Measurements from ENCODE around the gene APBA2.

APBA2 gene

DNA sequence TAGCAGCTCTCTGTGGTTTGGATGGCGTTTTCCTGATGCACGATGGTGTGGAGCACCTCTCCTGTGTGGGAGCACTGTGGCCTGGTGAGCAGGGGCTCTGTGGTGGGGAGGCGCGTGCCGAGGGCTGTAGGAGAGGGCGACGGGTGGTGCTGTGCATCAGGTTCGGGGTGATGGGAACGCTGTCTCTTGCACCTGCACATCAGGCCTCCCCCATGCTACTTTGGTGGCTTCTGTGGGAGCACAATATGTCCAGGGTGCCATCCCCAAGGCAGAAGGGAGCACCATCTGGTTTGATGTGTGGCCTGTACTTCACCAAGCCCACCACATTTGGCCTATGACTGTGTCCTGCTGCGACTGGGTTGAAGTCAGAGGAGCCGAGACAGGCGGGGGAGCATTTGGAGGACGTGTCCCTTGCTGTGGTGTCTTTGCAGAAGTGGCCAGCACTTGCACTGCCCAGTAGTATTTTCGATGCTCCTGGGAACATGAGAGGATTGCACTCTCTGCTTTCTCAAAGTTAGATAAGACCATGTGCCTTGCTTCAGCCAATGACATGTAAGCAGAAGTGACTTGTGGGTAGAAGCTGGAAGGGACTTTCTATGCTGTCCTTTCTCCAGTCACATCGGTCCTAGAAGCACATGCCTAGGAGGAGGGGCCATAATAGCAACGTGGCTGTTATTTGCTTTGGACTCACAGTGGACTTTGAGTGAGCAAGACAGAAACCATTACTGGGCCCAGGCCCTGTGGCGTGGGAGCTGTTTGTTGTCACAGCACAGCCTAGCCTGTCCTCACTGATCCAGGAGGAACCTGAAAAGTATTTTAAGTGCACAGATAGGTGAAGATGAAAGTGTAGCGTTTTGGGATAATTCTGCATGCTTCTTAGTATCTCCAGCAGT is 72.1 kb downstream of the APBA2 start:
- Histone ChIP-seq H3K27me3 (ENCODE audit: low read depth, low read length) (no peaks in the 10 kb centered on the region), H3K9me3 (ENCODE audit: insufficient read depth, low read length) (no peaks in the 10 kb centered on the region), H3K4me1 (ENCODE audit: low read length) (peaks cover 34% of the 10 kb centered on the region), H4K20me1 (ENCODE audit: insufficient read depth, low read length) (no peaks in the 10 kb centered on the region), H3K4me2 (ENCODE audit: low read length) (no peak overlapping the region), H3K9ac (ENCODE audit: low read length) (no peak overlapping the region), H3K36me3 (replicated peaks; ENCODE audit: low read depth, low read length) (no peaks in the 10 kb centered on the region), H3K4me3 (ENCODE audit: low read length) (no peak overlapping the region), H3K27ac (ENCODE audit: low read length) (no peak overlapping the region), H3K79me2 (ENCODE audit: low read length) (no peaks in the 10 kb centered on the region), H2AFZ (ENCODE audit: low read depth, low read length) (no peak overlapping the region)
- TF ChIP-seq, protein P1, sequence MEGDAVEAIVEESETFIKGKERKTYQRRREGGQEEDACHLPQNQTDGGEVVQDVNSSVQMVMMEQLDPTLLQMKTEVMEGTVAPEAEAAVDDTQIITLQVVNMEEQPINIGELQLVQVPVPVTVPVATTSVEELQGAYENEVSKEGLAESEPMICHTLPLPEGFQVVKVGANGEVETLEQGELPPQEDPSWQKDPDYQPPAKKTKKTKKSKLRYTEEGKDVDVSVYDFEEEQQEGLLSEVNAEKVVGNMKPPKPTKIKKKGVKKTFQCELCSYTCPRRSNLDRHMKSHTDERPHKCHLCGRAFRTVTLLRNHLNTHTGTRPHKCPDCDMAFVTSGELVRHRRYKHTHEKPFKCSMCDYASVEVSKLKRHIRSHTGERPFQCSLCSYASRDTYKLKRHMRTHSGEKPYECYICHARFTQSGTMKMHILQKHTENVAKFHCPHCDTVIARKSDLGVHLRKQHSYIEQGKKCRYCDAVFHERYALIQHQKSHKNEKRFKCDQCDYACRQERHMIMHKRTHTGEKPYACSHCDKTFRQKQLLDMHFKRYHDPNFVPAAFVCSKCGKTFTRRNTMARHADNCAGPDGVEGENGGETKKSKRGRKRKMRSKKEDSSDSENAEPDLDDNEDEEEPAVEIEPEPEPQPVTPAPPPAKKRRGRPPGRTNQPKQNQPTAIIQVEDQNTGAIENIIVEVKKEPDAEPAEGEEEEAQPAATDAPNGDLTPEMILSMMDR (IDR thresholded peaks at IDR 0.05; ENCODE audit: low read depth, low read length): no peak
- TF ChIP-seq EZH2phosphoT487 (IDR thresholded peaks at IDR 0.05; ENCODE audit: low read depth): no peak

- no peak overlapping the region for H3K9ac ChIP-seq (ENCODE audit: low read length)
Observed at GRCh38 chr15:28959326-28959725, 73.6 kb downstream of the APBA2 start.

DNA sequence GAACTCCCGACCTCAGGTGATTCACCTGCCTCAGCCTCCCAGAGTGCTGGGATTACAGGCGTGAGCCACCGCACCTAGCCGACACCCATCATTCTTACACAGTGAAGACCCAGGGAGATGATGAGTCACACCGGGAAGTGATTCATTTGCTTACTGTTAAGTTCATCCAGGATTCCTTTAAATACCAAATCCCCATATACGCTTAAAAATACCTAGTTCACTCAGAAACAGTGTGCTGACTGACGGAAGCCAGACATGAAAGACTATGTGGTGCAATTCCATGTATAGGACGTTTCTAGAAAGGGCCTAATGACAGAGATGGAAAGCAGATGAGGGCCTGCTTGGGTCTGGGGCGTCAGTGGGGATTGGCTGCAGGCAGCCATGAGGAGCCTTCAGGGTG is 75.2 kb downstream of the APBA2 start:
- H4K20me1 ChIP-seq (ENCODE audit: insufficient read depth, low read length): no peaks in the 10 kb centered on the region
- H3K36me3 ChIP-seq (replicated peaks; ENCODE audit: low read depth, low read length): no peaks in the 10 kb centered on the region
- H3K4me2 ChIP-seq (ENCODE audit: low read length): no peak overlapping the region
- no peak overlapping the region for H3K9ac ChIP-seq (ENCODE audit: low read length)
- no peaks in the 10 kb centered on the region for H3K79me2 ChIP-seq (ENCODE audit: low read length)
- no peaks in the 10 kb centered on the region for H3K27me3 ChIP-seq (ENCODE audit: low read depth, low read length)
- TF ChIP-seq, protein P1 (IDR thresholded peaks at IDR 0.05; ENCODE audit: low read depth, low read length): no peak
- TF ChIP-seq EZH2phosphoT487 (IDR thresholded peaks at IDR 0.05; ENCODE audit: low read depth): no peak
- H3K27ac ChIP-seq (ENCODE audit: low read length): no peak overlapping the region
- H3K4me3 ChIP-seq (ENCODE audit: low read length): no peak overlapping the region
- H3K9me3 ChIP-seq (ENCODE audit: insufficient read depth, low read length): no peaks in the 10 kb centered on the region
- H3K4me1 ChIP-seq (ENCODE audit: low read length): peaks cover 41% of the 10 kb centered on the region
- H2AFZ ChIP-seq (ENCODE audit: low read depth, low read length): no peak overlapping the region

More at GRCh38 chr15:28959326-28959725, 73.6 kb downstream of the APBA2 start:
- Histone ChIP-seq H3K27ac (ENCODE audit: low read length) (no peak overlapping the region), H2AFZ (ENCODE audit: low read depth, low read length) (no peak overlapping the region), H4K20me1 (ENCODE audit: insufficient read depth, low read length) (no peaks in the 10 kb centered on the region), H3K9me3 (ENCODE audit: insufficient read depth, low read length) (no peaks in the 10 kb centered on the region), H3K4me2 (ENCODE audit: low read length) (no peak overlapping the region), H3K36me3 (replicated peaks; ENCODE audit: low read depth, low read length) (no peaks in the 10 kb centered on the region), H3K27me3 (ENCODE audit: low read depth, low read length) (no peaks in the 10 kb centered on the region), H3K4me3 (ENCODE audit: low read length) (no peak overlapping the region), H3K4me1 (ENCODE audit: low read length) (peaks cover 48% of the 10 kb centered on the region), H3K79me2 (ENCODE audit: low read length) (no peaks in the 10 kb centered on the region)
- TF ChIP-seq, protein P1 (IDR thresholded peaks at IDR 0.05; ENCODE audit: low read depth, low read length): no peak
- TF ChIP-seq EZH2phosphoT487 (IDR thresholded peaks at IDR 0.05; ENCODE audit: low read depth): no peak

DNA sequence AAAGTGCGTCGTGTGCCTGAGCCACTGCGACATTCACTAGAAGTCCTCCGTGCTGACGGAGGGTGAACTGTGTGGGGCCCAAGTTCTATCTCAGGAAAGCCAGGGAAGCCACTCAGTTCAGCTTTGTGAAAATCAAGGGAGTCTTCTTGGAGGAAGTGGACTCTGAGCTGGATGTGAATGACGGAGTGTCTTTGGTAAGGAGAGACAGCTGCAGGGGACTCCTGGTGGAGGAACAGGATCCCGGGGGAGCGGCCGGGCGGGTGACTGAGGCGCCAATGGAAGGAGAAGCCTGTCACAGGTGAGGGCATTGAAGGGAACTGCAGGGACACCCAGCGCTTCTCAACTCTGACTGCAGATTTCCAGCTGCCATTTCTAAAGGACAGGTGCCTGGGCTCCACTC is 75.6 kb downstream of the APBA2 start:
- no peak overlapping the region for H3K4me2 ChIP-seq (ENCODE audit: low read length)
- H3K4me1 ChIP-seq (ENCODE audit: low read length): peaks cover 44% of the 10 kb centered on the region
- TF ChIP-seq, protein P1 (IDR thresholded peaks at IDR 0.05; ENCODE audit: low read depth, low read length): no peak
- TF ChIP-seq EZH2phosphoT487 (IDR thresholded peaks at IDR 0.05; ENCODE audit: low read depth): no peak
- no peak overlapping the region for H3K27ac ChIP-seq (ENCODE audit: low read length)
- H3K79me2 ChIP-seq (ENCODE audit: low read length): no peaks in the 10 kb centered on the region
- H3K36me3 ChIP-seq (replicated peaks; ENCODE audit: low read depth, low read length): no peaks in the 10 kb centered on the region
- H3K9ac ChIP-seq (ENCODE audit: low read length): no peak overlapping the region
- no peak overlapping the region for H3K4me3 ChIP-seq (ENCODE audit: low read length)
- H4K20me1 ChIP-seq (ENCODE audit: insufficient read depth, low read length): no peaks in the 10 kb centered on the region
- H3K27me3 ChIP-seq (ENCODE audit: low read depth, low read length): no peaks in the 10 kb centered on the region
- no peaks in the 10 kb centered on the region for H3K9me3 ChIP-seq (ENCODE audit: insufficient read depth, low read length)
- H2AFZ ChIP-seq (ENCODE audit: low read depth, low read length): no peak overlapping the region
